GM21367 (cell line): ENCODE measurements around the gene TNFRSF13B.
A peak's percentile ranks its signal among the peaks of the same experiment; 100 is the strongest.
"Not testable (repeated sequence)": the region's sequence is repeated elsewhere in the genome, so short reads cannot be mapped to it uniquely, and the experiment has no call there.

Experiments
- ATAC-seq: cut with Tn5 transposase; IDR thresholded peaks from one replicate; pipeline ENCODE4 v1.9.1; 2021; ENCODE audit not compliant: unreplicated experiment

The TNFRSF13B gene

DNA sequence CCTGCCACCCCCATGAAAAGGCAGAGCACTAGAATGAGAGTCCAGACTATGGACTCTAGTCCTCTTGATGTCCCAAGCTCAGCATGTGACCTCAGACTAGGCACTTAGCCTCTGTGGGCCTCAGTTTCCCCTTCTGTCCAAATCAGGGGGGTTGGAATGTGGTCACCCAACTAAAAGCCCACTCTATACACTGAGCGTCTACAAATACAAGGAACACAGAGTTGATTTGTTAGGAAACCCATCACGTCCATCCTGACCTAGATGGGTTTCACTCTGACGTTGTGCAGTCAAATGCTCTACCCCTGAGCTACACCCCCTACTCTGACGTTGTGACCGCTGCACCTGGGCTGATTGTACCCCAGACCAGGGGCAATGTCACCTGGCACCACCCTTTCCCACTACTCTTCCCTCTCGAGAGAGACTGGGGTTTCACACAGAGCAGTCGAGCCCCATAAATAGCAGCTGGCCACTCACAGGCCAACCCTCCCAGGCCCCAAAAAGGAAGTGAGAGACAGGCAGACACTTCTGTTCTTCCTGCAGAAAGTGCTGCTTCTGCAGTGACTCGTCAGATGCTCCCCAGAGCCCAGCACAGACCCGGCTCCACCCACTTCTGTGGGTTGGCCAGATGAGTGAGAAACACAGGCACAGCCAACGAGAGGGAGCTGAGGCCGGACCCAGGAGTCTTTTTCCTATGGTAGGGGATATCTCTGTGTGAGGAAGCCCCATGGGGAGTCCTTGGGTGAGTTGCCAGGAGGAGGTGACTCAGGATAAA lies 16.1 kb upstream of the TNFRSF13B start:
- ATAC-seq: peak; percentile 58

DNA sequence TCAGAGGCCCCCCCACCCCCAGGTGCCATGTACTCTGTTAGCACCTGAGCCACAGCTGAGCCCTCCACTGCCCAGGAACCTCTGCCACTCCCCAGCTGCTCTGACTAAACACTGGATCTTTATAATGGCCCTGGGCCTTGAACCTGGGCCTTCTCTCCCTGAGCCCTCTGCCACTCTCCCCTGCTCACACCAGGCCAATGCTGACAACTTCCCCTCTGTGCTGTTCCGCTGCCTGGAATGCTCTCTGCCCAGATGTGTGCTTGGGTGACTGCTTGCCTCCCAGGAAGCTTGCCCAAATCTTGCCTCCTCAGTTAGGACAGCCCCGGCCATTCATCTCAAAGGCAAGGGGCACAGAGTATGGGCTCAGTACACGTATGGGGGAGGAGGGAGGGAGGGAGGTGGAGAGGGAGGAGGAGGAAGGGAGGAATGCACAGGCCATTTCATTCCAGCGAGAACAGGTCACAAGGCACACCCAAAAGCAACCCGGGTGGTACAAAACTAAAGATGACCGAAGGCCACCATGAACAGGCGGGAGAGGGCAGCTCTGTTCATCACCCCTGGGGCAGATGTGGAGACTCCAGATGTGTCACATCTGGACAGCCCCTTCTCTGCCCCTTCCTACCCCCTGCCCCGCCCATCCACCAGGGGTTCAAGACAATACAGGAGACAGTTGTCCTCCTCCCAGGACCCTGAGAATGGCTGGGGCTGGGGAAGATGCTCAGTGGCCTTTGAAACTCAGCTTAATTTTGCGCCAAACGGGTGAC lies 15.3 kb upstream of the TNFRSF13B start:
- no peak for ATAC-seq

DNA sequence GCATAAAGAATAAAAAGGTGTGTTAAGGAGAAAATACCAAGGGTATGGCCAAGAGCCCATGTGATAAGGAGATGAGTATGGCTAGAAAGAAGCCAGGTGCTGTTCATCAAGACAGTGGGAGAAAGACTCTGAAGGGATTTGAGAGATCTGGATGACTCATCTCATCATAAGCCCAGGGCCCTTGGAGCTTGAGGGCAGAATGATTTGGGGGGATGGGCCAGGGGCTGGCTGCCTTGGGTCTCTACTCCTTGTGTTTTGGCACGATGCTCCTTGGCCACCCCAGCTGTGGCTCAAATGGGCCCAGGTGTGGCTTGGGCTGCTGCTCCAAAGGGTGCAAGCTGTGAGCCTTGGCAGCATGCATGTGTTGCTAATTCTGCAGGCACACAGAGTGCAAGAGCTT lies 14.5 kb upstream of the TNFRSF13B start:
- ATAC-seq: no peak

DNA sequence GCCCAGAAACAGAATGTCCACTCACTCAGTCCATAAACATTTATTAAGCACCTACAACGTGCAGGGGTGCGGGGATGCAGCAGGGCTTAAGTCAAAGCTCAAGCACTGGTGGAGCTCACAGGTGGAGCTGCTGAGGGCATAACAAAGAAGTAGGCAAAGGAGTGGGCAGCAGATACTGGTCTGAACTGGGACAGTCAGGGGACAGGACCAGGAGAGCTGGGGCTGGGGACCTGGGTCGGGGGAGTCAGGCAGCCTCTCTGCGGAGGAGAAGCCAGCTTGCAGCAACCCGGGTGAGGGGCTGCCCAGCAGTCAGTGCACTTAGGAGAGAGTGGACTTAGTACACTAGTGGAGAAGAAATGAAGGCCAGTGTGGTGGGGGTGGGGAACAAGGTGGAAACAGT lies 10.0 kb upstream of the TNFRSF13B start:
- no peak for ATAC-seq

DNA sequence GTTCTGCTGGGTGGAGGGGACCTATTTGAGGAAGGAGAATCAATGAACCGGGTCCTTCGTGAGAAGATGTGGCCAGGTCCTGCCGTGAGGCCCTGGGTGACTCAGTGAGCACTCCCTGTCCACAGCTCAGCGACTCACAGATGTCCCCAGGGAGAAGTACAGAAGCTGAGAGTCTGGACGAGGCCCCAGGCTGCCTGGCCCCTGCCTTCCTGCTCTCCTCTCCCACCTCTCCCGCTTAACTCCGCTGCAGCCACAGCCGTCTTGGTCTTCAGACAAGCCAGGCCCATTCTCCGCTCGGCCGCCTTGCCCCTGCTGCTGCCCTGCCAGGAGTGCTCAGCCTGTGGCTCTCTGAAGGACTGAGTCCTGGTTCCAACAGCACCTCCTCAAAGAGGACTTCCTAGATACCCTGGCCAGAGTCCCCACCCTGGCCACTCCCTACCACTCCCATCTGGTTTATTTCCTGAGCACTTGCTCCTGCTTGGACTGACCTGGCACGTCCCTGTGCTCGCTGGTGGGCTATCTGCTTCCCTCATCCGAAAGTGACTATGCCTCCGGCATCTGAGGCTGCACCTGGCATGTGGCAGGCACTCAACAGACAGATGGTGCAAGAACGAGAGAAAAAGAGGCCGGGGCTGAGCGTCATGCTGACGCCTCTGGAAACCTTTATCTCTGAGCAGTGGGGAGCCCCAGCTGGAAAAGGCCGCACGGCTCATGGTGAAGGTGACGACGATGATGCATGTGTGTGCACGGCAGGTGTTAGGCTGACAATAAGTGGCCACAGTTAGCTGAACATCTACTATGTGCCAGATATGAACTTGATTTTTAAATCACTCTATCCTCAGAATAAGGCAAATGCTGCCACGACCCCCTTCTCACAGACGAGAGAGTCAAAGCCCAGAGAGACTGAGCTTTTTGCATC lies 9.2 kb upstream of the TNFRSF13B start:
- peak; percentile 39 for ATAC-seq

DNA sequence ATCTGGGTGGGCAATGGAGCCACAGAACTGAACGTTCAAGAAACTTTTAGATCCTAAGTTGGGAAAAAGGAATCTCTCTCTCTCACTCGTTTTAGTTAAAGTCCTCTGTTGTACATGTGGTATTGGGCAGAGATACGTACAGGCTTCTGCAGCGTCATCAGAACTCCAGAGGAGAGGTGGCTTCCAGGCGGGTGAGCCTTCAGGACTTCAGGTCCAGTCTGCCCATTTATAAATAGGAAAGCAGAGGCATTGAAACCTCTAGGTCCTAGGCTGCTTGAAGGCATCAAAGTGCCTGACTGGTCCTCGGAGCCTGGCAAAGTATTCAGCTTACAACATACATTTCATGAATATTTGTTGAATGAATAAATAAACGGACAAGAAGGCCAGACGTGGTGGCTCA lies 8.1 kb upstream of the TNFRSF13B start:
- no peak for ATAC-seq

DNA sequence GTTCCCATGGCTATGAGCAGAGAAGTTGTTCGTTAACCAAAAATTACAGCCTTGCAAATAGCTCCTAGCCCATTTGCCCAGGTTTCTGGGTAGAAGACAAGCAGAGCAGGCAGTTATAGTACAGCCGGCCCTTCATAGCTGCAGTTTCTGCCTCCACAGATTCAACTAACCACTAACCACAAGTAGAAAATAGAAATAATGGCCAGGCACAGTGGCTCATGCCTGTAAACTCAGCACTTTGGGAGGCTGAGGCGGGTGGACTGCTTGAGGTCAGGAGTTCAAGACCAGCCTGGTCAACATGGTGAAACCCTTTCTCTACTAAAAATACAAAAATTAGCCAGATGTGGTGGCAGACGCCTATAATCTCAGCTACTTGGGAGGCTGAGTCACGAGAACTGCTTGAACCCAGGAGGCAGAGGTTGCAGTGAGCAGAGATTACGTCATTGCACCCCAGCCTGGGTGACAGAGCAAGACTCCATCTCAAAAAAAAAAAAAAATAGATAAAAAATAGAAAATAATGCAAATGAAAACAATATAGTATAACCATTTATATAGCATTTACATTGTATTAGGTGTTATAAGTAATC lies 7.4 kb upstream of the TNFRSF13B start:
- not testable (repeated sequence) for ATAC-seq

DNA sequence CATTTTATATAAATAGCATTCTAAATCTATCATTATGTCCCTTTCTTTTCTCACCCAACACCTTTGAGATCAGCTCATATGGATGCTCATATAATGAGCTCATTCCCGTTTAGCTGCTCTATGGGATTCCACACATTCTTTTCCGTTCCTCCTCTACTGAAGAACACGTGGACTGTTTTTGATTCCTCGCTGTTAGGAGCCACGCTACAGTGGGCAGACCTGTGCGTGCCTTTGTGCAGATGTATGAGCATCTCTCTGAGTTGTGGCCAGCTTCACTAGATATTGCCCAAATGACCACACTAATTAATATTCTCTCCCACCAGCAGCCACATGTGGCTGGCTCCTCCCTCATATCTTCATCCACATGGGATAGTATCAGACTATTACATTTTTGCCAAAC lies 6.0 kb upstream of the TNFRSF13B start:
- ATAC-seq: no peak

DNA sequence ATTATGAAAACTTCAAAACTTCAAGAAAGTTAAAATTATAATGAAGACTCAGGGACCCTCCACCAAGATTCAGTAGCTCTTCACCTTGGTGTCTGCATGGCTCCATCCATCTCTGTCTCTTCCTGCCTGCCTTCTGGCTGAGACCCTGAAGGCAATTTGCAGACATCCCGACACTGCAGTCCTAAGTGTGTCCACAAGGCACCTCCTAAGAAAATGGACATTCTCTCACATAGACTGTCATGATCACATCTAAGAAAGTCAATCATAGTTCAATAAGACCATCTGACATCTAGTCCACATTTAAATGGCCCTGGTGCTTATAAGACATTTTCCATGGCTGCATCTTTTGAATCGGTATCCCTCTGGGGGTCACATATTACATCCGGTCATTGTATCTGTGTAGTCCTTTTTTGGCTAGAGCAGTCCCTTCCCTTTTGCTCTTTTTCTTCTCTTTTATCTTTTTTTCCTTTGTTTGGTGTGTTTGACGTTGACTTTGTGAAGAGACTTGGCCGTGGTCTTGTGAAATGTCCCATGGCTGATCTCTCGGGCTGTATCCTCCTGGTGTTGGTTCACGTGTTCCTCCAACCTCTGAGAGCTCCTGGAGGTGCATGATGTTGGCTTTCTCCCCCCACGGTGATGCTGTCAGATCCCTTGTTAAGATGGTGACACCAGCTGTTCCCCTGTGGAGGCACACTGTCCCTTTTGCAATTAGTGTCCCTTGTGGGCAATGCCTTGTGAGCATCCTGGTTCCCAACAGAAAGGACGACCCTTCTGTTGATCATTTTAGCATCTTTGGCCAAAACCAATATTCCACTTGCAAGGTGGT lies 5.0 kb upstream of the TNFRSF13B start:
- no peak for ATAC-seq

DNA sequence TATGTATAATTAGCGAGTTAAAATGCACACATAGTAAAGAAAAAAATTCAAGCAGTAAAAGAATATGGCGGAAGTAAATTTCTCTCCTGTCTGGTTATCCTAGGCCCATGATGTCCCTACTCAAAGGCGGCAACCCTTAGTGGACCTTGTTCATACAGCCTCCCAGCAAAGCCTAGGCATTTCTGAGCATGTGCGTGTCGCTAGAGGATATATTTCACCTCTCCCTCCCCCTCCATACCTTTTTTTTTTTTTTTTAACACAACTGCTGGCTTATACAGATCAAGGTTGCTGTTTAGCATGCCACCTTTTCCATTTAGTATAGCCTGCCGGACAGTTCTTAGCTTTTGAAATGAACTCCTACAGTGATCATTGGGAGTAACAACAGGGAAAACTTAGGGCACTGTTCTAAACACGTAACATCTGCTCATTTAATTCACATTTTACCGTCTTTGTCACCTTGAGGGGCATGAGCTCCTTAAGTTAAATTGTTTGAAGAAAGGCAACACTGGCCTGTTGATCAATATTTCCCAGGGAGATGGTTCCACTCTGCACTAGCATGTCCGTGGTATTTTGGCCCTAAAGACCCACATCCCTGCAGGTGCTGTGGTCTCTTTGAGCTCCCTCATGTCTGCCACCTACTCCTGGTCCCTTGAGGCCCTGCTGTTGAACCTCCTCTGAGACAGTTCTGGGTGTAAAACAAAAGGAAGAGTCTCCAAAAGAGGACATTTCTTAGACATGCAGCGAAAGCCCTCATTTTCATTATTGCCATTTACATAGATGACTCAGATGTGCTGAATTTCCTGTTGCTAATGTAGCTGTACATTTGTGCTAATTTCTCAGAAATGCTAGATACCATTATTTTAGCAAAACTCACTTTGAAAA lies 4.1 kb upstream of the TNFRSF13B start:
- no peak for ATAC-seq

DNA sequence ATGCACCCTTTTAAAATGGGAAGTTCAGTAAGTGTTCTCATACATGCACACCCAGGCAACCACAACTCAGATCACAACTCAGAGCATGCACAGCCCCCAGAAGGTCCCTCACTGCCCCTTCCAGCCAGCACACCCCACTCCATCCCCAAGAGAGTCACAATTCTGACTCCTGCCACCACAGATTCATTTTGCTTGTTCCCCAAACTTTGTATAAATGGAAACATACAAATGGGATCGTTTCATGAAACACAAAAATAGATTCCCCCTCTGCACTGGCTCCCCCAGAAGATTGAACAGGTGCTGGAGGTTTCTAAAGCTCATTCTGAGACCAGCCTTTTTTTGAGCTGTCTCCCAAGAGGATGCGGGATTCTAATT lies 3.3 kb upstream of the TNFRSF13B start:
- ATAC-seq: no peak

DNA sequence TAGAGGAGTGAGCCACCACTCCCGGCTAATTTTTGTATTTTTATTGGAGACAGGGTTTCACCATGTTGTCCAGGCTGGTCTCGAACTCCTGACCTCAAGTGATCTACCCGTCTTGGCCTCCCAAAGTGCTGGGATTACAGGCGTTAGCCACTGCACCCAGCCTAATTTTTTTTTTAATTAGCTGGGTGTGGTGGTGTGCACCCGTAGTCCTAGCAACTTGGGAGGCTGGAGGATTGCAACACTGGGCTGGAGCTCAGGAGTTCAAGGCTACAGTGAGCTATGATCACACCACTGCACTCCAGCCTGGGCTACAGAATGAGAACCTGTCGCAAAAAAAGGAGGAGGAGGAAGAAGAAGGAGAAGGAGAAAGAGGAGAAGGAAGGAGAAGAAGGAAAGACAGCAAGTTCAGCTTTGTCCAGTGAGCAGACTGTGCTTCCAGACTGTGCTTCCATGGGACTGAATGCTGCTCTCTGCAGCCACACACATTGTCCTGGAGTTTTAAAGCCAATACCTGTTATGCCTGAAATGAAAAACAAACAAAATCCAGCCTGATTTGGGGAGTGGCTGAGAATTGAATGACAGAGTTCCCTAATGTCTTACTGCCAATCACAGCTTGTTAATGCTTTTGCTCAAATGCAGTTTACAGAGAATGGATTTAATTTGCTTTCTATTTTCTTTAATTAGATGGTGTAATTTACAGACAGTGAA lies 2.8 kb upstream of the TNFRSF13B start:
- no peak for ATAC-seq

DNA sequence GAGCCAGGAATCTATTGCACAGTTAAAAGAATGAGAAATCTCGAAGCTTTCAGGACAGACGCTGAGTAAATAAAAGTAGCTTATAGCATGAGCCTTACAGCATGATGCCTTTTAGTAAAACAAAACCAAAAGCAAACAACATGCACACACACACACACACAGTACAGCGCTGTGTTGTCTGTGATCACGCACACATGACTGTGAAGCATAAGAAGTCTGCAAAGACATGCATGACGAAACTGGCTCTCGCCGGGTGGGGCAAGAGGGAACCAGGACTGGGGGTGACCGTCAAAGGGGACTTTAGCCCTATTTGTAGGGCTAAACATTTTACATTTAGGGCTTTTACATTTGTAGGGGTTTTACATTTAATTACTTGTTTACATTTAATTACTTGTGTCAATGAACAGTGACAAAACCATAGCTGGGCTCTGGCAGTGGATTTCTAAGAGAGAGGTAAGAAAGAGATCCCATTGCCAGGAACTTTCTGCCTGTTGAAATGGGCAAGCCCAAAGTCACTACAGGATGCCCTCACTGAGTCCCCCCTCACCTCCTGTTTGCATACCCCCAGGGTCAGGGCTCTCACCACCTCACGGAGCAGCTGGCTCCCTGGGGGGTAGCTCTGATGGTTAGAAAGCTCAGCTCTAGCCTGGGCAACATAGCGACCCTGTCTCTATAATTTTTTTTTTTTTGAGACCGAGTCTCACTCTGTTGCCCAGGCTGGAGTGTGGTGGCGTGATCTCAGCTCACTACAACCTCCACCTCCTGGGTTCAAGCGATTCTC lies 2.0 kb upstream of the TNFRSF13B start:
- ATAC-seq: no peak

DNA sequence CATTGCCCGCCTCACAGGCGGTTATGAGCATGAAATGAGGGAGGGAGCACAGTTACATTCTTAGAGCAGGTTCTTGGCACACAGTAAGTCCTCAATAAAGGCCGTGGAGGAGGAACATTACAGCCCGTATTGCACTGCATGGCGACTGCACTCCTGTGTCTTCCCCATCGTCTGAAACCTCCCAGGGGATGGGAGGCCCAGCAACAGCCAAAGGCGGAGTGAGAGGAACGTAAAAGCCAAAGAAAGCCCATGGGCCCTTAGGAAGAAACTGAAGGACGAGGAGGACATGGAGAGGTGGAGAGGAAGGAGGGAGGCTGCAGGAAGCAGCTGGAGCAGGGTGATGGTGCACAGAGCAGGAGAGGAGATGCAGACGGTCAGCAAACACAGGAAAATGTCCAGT lies 1.1 kb upstream of the TNFRSF13B start:
- ATAC-seq: not testable (repeated sequence)

DNA sequence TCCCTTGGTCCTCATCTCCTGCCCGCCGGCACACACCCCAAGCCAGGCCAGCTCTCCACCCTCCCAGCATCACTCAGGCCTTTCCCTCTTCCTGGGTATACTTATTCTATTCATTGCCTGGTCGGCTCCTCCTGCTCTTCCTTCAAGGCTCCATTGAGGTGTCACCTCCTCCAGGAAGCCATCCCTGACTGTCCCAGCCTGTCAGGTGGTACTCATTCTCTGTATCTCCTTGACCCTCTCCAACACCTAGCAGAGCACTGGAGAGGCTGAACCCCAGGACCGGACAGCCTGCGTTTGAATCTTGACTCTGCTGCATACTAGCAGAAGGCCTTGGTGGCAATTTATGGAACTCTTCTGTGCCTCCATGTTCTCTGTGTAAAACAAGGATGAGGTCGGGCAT lies 428 bp upstream of the TNFRSF13B start:
- no peak for ATAC-seq

DNA sequence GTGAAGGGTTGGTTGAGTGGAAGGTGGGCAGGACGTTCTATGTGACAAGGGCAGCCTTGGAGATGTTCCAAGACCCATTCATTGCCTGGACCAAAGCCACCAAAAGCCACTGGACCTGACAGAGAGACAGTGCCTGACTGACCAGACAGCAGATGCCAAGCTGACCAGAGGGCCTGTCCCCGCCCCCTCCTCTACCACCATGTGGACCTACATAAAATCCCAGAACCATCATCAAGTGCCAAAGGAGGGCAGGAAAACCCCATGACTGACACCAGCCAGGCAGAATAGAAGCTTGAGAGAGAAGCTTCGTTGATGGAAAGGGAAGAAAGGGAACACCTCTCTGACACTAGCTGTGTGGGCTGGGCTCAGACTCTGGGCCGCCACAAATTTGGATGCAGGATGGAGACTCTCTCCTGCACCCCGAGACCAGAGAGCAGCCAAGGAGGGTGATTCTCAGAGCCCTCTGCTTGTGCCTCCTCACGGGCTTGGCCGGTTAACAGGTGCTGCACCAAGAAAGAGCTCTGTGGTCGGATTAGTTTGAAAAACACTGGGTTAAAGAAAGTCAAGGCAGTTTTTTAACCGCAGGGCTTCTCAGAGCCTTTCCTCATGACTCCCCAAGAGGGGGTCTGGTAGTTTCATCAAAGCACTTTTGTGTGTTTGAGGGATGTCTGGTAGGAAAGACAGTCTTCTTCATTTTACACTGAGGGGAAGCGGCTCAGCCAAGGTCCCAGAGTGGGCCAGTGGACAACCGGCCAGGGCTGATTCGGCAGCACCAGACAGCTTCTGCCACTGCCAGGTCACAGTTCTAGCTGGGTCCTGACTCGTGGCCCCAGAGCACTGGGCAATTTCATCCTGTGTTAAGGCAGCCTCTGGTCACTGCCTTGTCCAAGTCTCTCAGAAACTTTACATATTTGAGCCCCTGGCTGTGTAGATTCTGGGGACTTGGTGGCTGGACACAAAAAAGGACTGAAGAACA lies 1.7 kb downstream of the TNFRSF13B start:
- ATAC-seq: no peak

DNA sequence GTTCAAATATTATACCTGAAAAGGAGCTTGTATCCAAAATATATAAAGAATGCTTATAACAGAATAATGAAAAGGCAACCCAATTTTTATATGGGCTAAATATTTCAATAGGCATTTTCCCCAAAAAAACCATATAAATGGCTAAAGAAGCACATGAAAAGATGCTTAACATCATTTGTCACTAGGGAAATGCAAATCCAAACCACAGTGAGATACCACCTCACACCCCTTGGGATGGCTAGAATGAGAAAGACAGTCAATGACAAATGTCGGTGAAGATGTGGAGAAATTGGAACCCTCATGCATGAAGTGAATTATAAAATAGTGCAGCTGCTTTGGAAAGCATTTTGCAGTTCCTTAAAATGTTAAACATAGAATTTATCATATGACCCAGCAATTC lies 3.1 kb downstream of the TNFRSF13B start:
- ATAC-seq: no peak
